NCI-H146 treated with DMSO at 0.1 percent for 48 hours (cell line): Measurements from ENCODE around the gene APPL2.

Experiments used
- DNase-seq: peaks from one replicate; lab custom pipeline; 2025; ENCODE audit not compliant: unreplicated experiment; lab: John Stamatoyannopoulos, UW

The APPL2 gene

GRCh38 chr12:105222726-105223351 is 13.1 kb downstream of the APPL2 start:
- no peak for DNase-seq

- no peak for DNase-seq
These were observed 13.7 kb downstream of the APPL2 start for GRCh38 chr12:105222284-105222655.

GRCh38 chr12:105221583-105222283 is 14.2 kb downstream of the APPL2 start:
- no peak for DNase-seq

- DNase-seq = no peak
These were observed 15.1 kb downstream of the APPL2 start for GRCh38 chr12:105220929-105221290.

- DNase-seq = no peak
These were observed 15.6 kb downstream of the APPL2 start for GRCh38 chr12:105220150-105220928.

- no peak for DNase-seq
These were observed 16.5 kb downstream of the APPL2 start for GRCh38 chr12:105219261-105220028.

- no peak for DNase-seq
These were observed 17.5 kb downstream of the APPL2 start for GRCh38 chr12:105218434-105218833.

- no peak for DNase-seq
These were observed 21.2 kb downstream of the APPL2 start for GRCh38 chr12:105214670-105215375.

- no peak for DNase-seq
These were observed 21.8 kb downstream of the APPL2 start for GRCh38 chr12:105214148-105214547.

- DNase-seq = no peak
These were observed 23.5 kb downstream of the APPL2 start for GRCh38 chr12:105212438-105212837.

- no peak for DNase-seq
These were observed 26.9 kb downstream of the APPL2 start for GRCh38 chr12:105209091-105209490.

- no peak for DNase-seq
These were observed 29.1 kb downstream of the APPL2 start for GRCh38 chr12:105206686-105207374.

- DNase-seq = no peak
These were observed 30.5 kb downstream of the APPL2 start for GRCh38 chr12:105205322-105206048.

GRCh38 chr12:105204916-105205315 is 31.1 kb downstream of the APPL2 start:
- no peak for DNase-seq

- no peak for DNase-seq
These were observed 31.8 kb downstream of the APPL2 start for GRCh38 chr12:105204127-105204526.

- no peak for DNase-seq
These were observed 33.8 kb downstream of the APPL2 start for GRCh38 chr12:105202202-105202601.

GRCh38 chr12:105201299-105201698 is 34.7 kb downstream of the APPL2 start:
- no peak for DNase-seq

GRCh38 chr12:105200385-105200784 is 35.6 kb downstream of the APPL2 start:
- DNase-seq = no peak

GRCh38 chr12:105198961-105199360 is 37.0 kb downstream of the APPL2 start:
- DNase-seq = no peak

GRCh38 chr12:105196090-105196489 is 39.9 kb downstream of the APPL2 start:
- DNase-seq = no peak
